Memory B cell (primary cell): ENCODE measurements around the gene IWS1.
A peak's percentile ranks its signal among the peaks of the same experiment; 100 is the strongest.

ENCODE experiments used
- ATAC-seq: fragments of 150-1000 bp; cut with Tn5 transposase; 2 replicates; pipeline ENCODE4 v1.10.0; 2021; ENCODE audit warnings: low read depth, mild to moderate bottlenecking, moderate library complexity
- DNase-seq, 2 donors: peaks; one replicate each; pipeline ENCODE4 v3.0.0; 2022; ENCODE audit warnings: low spot score in 2 of 2
- H3K27ac Mint-ChIP-seq: one replicate; pipeline ENCODE4 v1.8.0; 2022; ENCODE audit warnings: mild to moderate bottlenecking, moderate library complexity, mixed read lengths
- H3K27me3 Mint-ChIP-seq: one replicate; pipeline ENCODE4 v1.8.0; 2022; ENCODE audit warnings: mixed read lengths
- H3K36me3 Mint-ChIP-seq: one replicate; pipeline ENCODE4 v1.8.0; 2022; ENCODE audit warnings: mild to moderate bottlenecking, mixed read lengths
- H3K4me1 Mint-ChIP-seq: one replicate; pipeline ENCODE4 v1.8.0; 2022; ENCODE audit warnings: mixed read lengths
- H3K4me3 Mint-ChIP-seq: one replicate; pipeline ENCODE4 v1.8.0; 2022; ENCODE audit warnings: mild to moderate bottlenecking, moderate library complexity, mixed read lengths
- H3K9me3 Mint-ChIP-seq: one replicate; pipeline ENCODE4 v1.8.0; 2022; ENCODE audit warnings: mixed read lengths

IWS1 gene

GRCh38 chr2:127510073-127510472 is 16.2 kb downstream of the IWS1 start:
- ATAC-seq (no peak), DNase-seq (no peak)
- Mint-ChIP-seq H3K27ac (no peak overlapping the region), H3K9me3 (no peaks in the 10 kb centered on the region), H3K4me1 (peaks cover 50% of the 10 kb centered on the region), H3K27me3 (no peaks in the 10 kb centered on the region), H3K36me3 (peaks cover 27% of the 10 kb centered on the region), H3K4me3 (no peak overlapping the region)

GRCh38 chr2:127508631-127509034 is 17.7 kb downstream of the IWS1 start:
- no peaks in the 10 kb centered on the region for H3K9me3 Mint-ChIP-seq
- H3K27ac Mint-ChIP-seq, result peak overlapping the region; percentile 42
- ATAC-seq, result peak; percentile 37
- H3K4me3 Mint-ChIP-seq, result no peak overlapping the region
- DNase-seq, result no peak
- peaks cover 44% of the 10 kb centered on the region for H3K4me1 Mint-ChIP-seq
- H3K27me3 Mint-ChIP-seq, result no peaks in the 10 kb centered on the region
- H3K36me3 Mint-ChIP-seq, result peaks cover 24% of the 10 kb centered on the region

GRCh38 chr2:127508023-127508630 is 18.2 kb downstream of the IWS1 start:
- Mint-ChIP-seq H3K36me3 (peaks cover 27% of the 10 kb centered on the region), H3K4me1 (peaks cover 44% of the 10 kb centered on the region), H3K27me3 (no peaks in the 10 kb centered on the region), H3K27ac (peak overlapping the region; percentile 42), H3K4me3 (no peak overlapping the region), H3K9me3 (no peaks in the 10 kb centered on the region)
- no peak for DNase-seq
- ATAC-seq, result no peak

GRCh38 chr2:127506510-127506909 is 19.8 kb downstream of the IWS1 start:
- no peak overlapping the region for H3K27ac Mint-ChIP-seq
- no peaks in the 10 kb centered on the region for H3K27me3 Mint-ChIP-seq
- ATAC-seq (no peak), DNase-seq (no peak)
- H3K4me1 Mint-ChIP-seq, result peaks cover 35% of the 10 kb centered on the region
- H3K36me3 Mint-ChIP-seq, result peaks cover 32% of the 10 kb centered on the region
- no peak overlapping the region for H3K4me3 Mint-ChIP-seq
- no peaks in the 10 kb centered on the region for H3K9me3 Mint-ChIP-seq

- Mint-ChIP-seq H3K36me3 (peaks cover 38% of the 10 kb centered on the region), H3K4me3 (no peak overlapping the region), H3K27ac (peak overlapping the region; percentile 56), H3K4me1 (peaks cover 21% of the 10 kb centered on the region), H3K9me3 (no peaks in the 10 kb centered on the region), H3K27me3 (no peaks in the 10 kb centered on the region)
- ATAC-seq (no peak), DNase-seq (no peak)
Measured at GRCh38 chr2:127504552-127505430, 21.5 kb downstream of the IWS1 start.

GRCh38 chr2:127503491-127503890 is 22.8 kb downstream of the IWS1 start:
- Mint-ChIP-seq H3K4me1 (peaks cover 15% of the 10 kb centered on the region), H3K36me3 (peaks cover 33% of the 10 kb centered on the region), H3K9me3 (no peaks in the 10 kb centered on the region), H3K27me3 (no peaks in the 10 kb centered on the region), H3K27ac (peak overlapping the region; percentile 53), H3K4me3 (no peak overlapping the region)
- ATAC-seq, result no peak
- no peak for DNase-seq

GRCh38 chr2:127498386-127498785 is 27.9 kb downstream of the IWS1 start:
- Mint-ChIP-seq H3K4me3 (no peak overlapping the region), H3K27ac (peak overlapping the region; percentile 9), H3K9me3 (no peaks in the 10 kb centered on the region), H3K36me3 (peaks cover 40% of the 10 kb centered on the region), H3K27me3 (no peaks in the 10 kb centered on the region), H3K4me1 (no peaks in the 10 kb centered on the region)
- ATAC-seq (no peak), DNase-seq (no peak)

GRCh38 chr2:127490283-127490682 is 36.0 kb downstream of the IWS1 start:
- Mint-ChIP-seq H3K9me3 (no peaks in the 10 kb centered on the region), H3K27ac (no peak overlapping the region), H3K36me3 (peaks cover 35% of the 10 kb centered on the region), H3K27me3 (no peaks in the 10 kb centered on the region), H3K4me1 (peaks cover 13% of the 10 kb centered on the region), H3K4me3 (no peak overlapping the region)
- ATAC-seq (no peak), DNase-seq (no peak)

GRCh38 chr2:127486247-127487058 is 39.8 kb downstream of the IWS1 start:
- peak overlapping the region; percentile 78 for H3K27ac Mint-ChIP-seq
- H3K9me3 Mint-ChIP-seq, result no peaks in the 10 kb centered on the region
- peaks cover 31% of the 10 kb centered on the region for H3K36me3 Mint-ChIP-seq
- ATAC-seq (no peak), DNase-seq (no peak)
- no peaks in the 10 kb centered on the region for H3K27me3 Mint-ChIP-seq
- H3K4me1 Mint-ChIP-seq, result peaks cover 13% of the 10 kb centered on the region
- H3K4me3 Mint-ChIP-seq, result no peak overlapping the region

GRCh38 chr2:127485694-127486071 is 40.6 kb downstream of the IWS1 start:
- Mint-ChIP-seq H3K36me3 (peaks cover 36% of the 10 kb centered on the region), H3K4me3 (no peak overlapping the region), H3K27ac (peak overlapping the region; percentile 78), H3K4me1 (peaks cover 13% of the 10 kb centered on the region), H3K27me3 (no peaks in the 10 kb centered on the region), H3K9me3 (no peaks in the 10 kb centered on the region)
- ATAC-seq (no peak), DNase-seq (no peak)

GRCh38 chr2:127485051-127485693 is 41.1 kb downstream of the IWS1 start:
- Mint-ChIP-seq H3K9me3 (no peaks in the 10 kb centered on the region), H3K4me3 (no peak overlapping the region), H3K27me3 (no peaks in the 10 kb centered on the region), H3K27ac (peak overlapping the region; percentile 70), H3K36me3 (peaks cover 36% of the 10 kb centered on the region), H3K4me1 (peaks cover 13% of the 10 kb centered on the region)
- no peak for ATAC-seq
- no peak for DNase-seq

- no peaks in the 10 kb centered on the region for H3K27me3 Mint-ChIP-seq
- H3K4me1 Mint-ChIP-seq, result peaks cover 8% of the 10 kb centered on the region
- peaks cover 21% of the 10 kb centered on the region for H3K36me3 Mint-ChIP-seq
- no peaks in the 10 kb centered on the region for H3K9me3 Mint-ChIP-seq
- ATAC-seq (no peak), DNase-seq (no peak)
- H3K4me3 Mint-ChIP-seq, result no peak overlapping the region
- H3K27ac Mint-ChIP-seq, result peak overlapping the region; percentile 71
Measured at GRCh38 chr2:127482031-127482430, 44.3 kb downstream of the IWS1 start.

- Mint-ChIP-seq H3K4me3 (no peak overlapping the region), H3K27me3 (no peaks in the 10 kb centered on the region), H3K27ac (no peak overlapping the region), H3K36me3 (peaks cover 22% of the 10 kb centered on the region), H3K9me3 (peaks cover 7% of the 10 kb centered on the region), H3K4me1 (peaks cover 3% of the 10 kb centered on the region)
- no peak for ATAC-seq
- DNase-seq, result no peak
Measured at GRCh38 chr2:127479866-127480743, 46.2 kb downstream of the IWS1 start.
